Uterus (tissue), 4 donors: ENCODE measurements around the gene PKD1L1. TPM values are rescaled to one million over a fixed set of nuclear protein-coding genes. Genes with fewer than 3 reads are reported as not detected.

ENCODE experiments used
- DNase-seq, 2 donors: peaks; one replicate each; pipeline ENCODE4 v3.0.0-alpha.2; 2019 to 2020
- H3K27ac ChIP-seq, 2 donors: fragments of 200-600 bp; sonication (generic); 1 replicate in 1 of 2; 2 replicates in 1 of 2; pipeline ENCODE4 v1.5.1; 2016 to 2018
- H3K27me3 ChIP-seq, 2 donors: fragments of 200-600 bp; sonication (generic); one replicate each; pipeline ENCODE4 v1.5.1; 2018 to 2019; ENCODE audit warnings: control low read depth in 1 of 2
- H3K36me3 ChIP-seq, 2 donors: fragments of 200-600 bp; sonication (generic); one replicate each; pipeline ENCODE4 v1.5.1; 2019; ENCODE audit warnings: control low read depth in 1 of 2
- H3K4me1 ChIP-seq, 2 donors: fragments of 200-600 bp; sonication (generic); one replicate each; pipeline ENCODE4 v1.5.1; 2018 to 2019; ENCODE audit warnings: control low read depth in 1 of 2
- H3K4me3 ChIP-seq, 2 donors: fragments of 200-600 bp; sonication (generic); 1 replicate in 1 of 2; 2 replicates in 1 of 2; pipeline ENCODE4 v1.5.1; 2018 to 2019; ENCODE audit warnings: mild to moderate bottlenecking in 1 of 2
- H3K9me3 ChIP-seq, 2 donors: fragments of 200-600 bp; sonication (generic); one replicate each; pipeline ENCODE4 v1.5.1; 2019; ENCODE audit warnings: control low read depth in 1 of 2
- CTCF ChIP-seq, 4 experiments: fragments of 200-600 bp in 2 of 4; fragments of 450-650 bp in 2 of 4; sonication (generic) in 2 of 4; IDR thresholded peaks; one replicate each; pipeline ENCODE4 v1.5.1; 2016 to 2019; ENCODE audit warnings: antibody characterized with exemption in 4 of 4, mild to moderate bottlenecking in 2 of 4, moderate library complexity in 1 of 4
- POLR2A ChIP-seq, 2 donors: fragments of 450-650 bp; IDR thresholded peaks; one replicate each; pipeline ENCODE4 v1.6.1; 2016; ENCODE audit warnings: antibody characterized with exemption in 2 of 2, mild to moderate bottlenecking in 1 of 2, moderate library complexity in 1 of 2
- intact Hi-C: fragments of 100-400 bp; cut with DNase I; formaldehyde crosslinking; loops from one replicate; pipeline ENCODE4 v1.15.1; 2023; ENCODE audit warnings: low total_unique reads
- total RNA-seq, 4 donors: library from RNA; depleted of rRNA in 3 of 4; stranded (reverse); fragments of >200 nt in 3 of 4; gene quantifications; one replicate each; pipeline versions ENCODE4 v1.1.0 to v1.2.4, GENCODE V29; 2014 to 2023
- donor health status: DM: yes; HTN: yes; CAD: no.

The PKD1L1 gene
- total RNA-seq, 4 donors from 2014 or later, result under 0.01 to 3.8 (median 0.74) TPM

- Histone ChIP-seq H3K9me3 (no peaks in the 10 kb centered on the region), H3K4me3 (no peak overlapping the region), H3K27me3 (no peaks in the 10 kb centered on the region), H3K36me3 (no peaks in the 10 kb centered on the region), H3K4me1 (no peaks in the 10 kb centered on the region), H3K27ac (no peak overlapping the region)
- DNase-seq, result no peak
- TF ChIP-seq POLR2A (IDR thresholded peaks at IDR 0.05) (no peak), CTCF (IDR thresholded peaks at IDR 0.05) (no peak)
- intact Hi-C loops, result no loop called here
Observed at GRCh38 chr7:47808321-47808720, 139.9 kb downstream of the PKD1L1 start.

- no peak overlapping the region for H3K4me3 ChIP-seq
- H3K27me3 ChIP-seq, result no peaks in the 10 kb centered on the region
- no peaks in the 10 kb centered on the region for H3K36me3 ChIP-seq
- H3K27ac ChIP-seq, result no peak overlapping the region
- no peak for TF ChIP-seq POLR2A (IDR thresholded peaks at IDR 0.05)
- TF ChIP-seq CTCF (IDR thresholded peaks at IDR 0.05), result no peak
- DNase-seq, result no peak
- intact Hi-C loops, result no loop called here
- H3K9me3 ChIP-seq, result no peaks in the 10 kb centered on the region
- H3K4me1 ChIP-seq, result no peaks in the 10 kb centered on the region
Observed at GRCh38 chr7:47807756-47808155, 140.5 kb downstream of the PKD1L1 start.

GRCh38 chr7:47807126-47807525, 141.1 kb downstream of the PKD1L1 start:
- H3K9me3 ChIP-seq, result no peaks in the 10 kb centered on the region
- H3K4me1 ChIP-seq, result no peaks in the 10 kb centered on the region
- DNase-seq, result no peak
- no peak for TF ChIP-seq CTCF (IDR thresholded peaks at IDR 0.05)
- no peak for TF ChIP-seq POLR2A (IDR thresholded peaks at IDR 0.05)
- H3K4me3 ChIP-seq, result no peak overlapping the region
- H3K27ac ChIP-seq, result peak overlapping the region; percentile 28 to 46
- intact Hi-C loops, result no loop called here
- H3K36me3 ChIP-seq, result no peaks in the 10 kb centered on the region
- H3K27me3 ChIP-seq, result no peaks in the 10 kb centered on the region

- Histone ChIP-seq H3K36me3 (no peaks in the 10 kb centered on the region), H3K27me3 (no peaks in the 10 kb centered on the region), H3K9me3 (no peaks in the 10 kb centered on the region), H3K27ac (peak overlapping the region; percentile 28 to 46), H3K4me1 (no peaks in the 10 kb centered on the region), H3K4me3 (no peak overlapping the region)
- peak; percentile 52 to 60 for DNase-seq
- no peak for TF ChIP-seq CTCF (IDR thresholded peaks at IDR 0.05)
- no peak for TF ChIP-seq POLR2A (IDR thresholded peaks at IDR 0.05)
- intact Hi-C loops, result no loop called here
Observed at GRCh38 chr7:47806701-47807103, 141.6 kb downstream of the PKD1L1 start.

GRCh38 chr7:47804767-47805545, 143.3 kb downstream of the PKD1L1 start:
- TF ChIP-seq POLR2A (IDR thresholded peaks at IDR 0.05) (no peak), CTCF (IDR thresholded peaks at IDR 0.05) (no peak)
- H3K4me3 ChIP-seq, result no peak overlapping the region
- H3K27ac ChIP-seq, result no peak overlapping the region
- no peaks in the 10 kb centered on the region for H3K9me3 ChIP-seq
- no peaks in the 10 kb centered on the region for H3K36me3 ChIP-seq
- H3K27me3 ChIP-seq, result no peaks in the 10 kb centered on the region
- H3K4me1 ChIP-seq, result no peaks in the 10 kb centered on the region
- no peak for DNase-seq
- intact Hi-C loops, result no loop called here
